ENCODE results near the gene ARRDC4.
"Not testable (repeated sequence)": the region's sequence is repeated elsewhere in the genome, so short reads cannot be mapped to it uniquely, and the experiment has no call there.

Gene ARRDC4

DNA sequence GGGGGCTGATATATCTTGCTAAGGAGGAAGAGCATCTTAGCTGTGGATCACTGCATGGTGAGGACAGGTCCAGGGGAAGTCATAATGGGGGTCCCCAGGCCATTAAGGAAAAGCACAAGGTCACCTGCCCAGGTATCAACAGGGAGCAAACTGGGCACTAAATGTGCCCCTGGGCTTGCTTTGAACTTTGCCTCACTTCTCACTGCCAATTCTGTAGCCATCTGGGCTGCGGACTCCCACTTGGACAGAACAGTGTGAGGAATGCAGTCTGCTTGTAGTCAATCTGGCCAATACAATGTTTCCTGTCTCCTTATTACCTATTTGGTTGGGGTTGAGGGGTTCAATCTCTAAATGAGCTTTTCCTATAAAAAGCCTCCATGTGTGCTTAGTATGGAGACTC lies 21.3 kb downstream of the ARRDC4 start:
- Histone ChIP-seq H3K27me3 (replicated peaks) (no peaks in the 10 kb centered on the region), H3K4me3 (ENCODE audit: low read depth, low read length) (no peak overlapping the region), H3K36me3 (replicated peaks) (no peaks in the 10 kb centered on the region), H3K27ac (no peak overlapping the region)
- no peak for DNase-seq
- TF ChIP-seq, protein P1, sequence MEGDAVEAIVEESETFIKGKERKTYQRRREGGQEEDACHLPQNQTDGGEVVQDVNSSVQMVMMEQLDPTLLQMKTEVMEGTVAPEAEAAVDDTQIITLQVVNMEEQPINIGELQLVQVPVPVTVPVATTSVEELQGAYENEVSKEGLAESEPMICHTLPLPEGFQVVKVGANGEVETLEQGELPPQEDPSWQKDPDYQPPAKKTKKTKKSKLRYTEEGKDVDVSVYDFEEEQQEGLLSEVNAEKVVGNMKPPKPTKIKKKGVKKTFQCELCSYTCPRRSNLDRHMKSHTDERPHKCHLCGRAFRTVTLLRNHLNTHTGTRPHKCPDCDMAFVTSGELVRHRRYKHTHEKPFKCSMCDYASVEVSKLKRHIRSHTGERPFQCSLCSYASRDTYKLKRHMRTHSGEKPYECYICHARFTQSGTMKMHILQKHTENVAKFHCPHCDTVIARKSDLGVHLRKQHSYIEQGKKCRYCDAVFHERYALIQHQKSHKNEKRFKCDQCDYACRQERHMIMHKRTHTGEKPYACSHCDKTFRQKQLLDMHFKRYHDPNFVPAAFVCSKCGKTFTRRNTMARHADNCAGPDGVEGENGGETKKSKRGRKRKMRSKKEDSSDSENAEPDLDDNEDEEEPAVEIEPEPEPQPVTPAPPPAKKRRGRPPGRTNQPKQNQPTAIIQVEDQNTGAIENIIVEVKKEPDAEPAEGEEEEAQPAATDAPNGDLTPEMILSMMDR (IDR thresholded peaks at IDR 0.05; ENCODE audit: low read depth, low read length, missing control alignments), result no peak
- in situ Hi-C loops (cut with HindIII; ENCODE audit: low pct_ligation_motif_present, low sequenced_read_pairs), result no loop called here

DNA sequence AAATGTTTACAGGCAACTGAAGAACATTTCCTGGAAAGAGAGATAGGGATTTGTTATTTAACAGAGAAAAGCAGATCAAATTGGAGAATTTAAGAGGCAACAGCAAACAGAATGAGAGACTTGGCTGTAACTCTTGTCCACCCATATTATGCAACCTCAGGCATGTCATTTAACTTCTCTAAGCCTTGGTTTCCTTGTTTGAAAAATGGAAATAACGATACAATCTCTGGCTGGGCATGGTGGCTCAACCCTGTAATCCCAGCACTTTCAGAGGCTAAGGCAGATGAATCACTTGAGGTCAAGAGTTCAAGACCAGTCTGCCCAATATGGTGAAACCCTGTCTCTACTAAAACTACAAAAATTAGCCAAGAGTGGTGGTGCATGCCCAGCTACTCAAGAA lies 23.7 kb downstream of the ARRDC4 start:
- DNase-seq, result no peak
- H3K36me3 ChIP-seq (replicated peaks), result no peaks in the 10 kb centered on the region
- no peak overlapping the region for H3K27ac ChIP-seq
- no peaks in the 10 kb centered on the region for H3K27me3 ChIP-seq (replicated peaks)
- TF ChIP-seq, protein P1 (IDR thresholded peaks at IDR 0.05; ENCODE audit: low read depth, low read length, missing control alignments), result no peak
- in situ Hi-C loops (cut with HindIII; ENCODE audit: low pct_ligation_motif_present, low sequenced_read_pairs), result no loop called here
- no peak overlapping the region for H3K4me3 ChIP-seq (ENCODE audit: low read depth, low read length)

DNA sequence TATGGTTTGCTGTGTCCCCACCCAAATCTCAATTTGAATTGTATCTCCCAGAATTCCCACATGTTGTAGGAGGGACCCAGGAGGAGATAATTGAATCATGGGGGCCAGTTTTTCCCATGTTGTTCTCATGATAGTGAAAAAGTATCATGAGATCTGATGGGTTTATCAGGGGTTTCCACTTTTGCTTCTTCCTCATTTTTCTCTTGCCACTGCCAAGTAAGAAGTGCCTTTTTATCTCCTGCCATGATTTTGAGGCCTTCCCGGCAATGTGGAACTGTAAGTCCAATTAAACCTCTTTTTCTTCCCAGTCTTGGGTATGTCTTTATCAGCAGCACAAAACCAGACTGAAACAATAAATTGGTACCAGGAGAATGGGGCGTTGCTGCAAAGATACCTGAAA lies 25.5 kb downstream of the ARRDC4 start:
- H3K36me3 ChIP-seq (replicated peaks); H3K27me3 ChIP-seq (replicated peaks); H3K27ac ChIP-seq; in situ Hi-C loops (cut with HindIII; ENCODE audit: low pct_ligation_motif_present, low sequenced_read_pairs); DNase-seq; H3K4me3 ChIP-seq (ENCODE audit: low read depth, low read length): not testable (repeated sequence)

DNA sequence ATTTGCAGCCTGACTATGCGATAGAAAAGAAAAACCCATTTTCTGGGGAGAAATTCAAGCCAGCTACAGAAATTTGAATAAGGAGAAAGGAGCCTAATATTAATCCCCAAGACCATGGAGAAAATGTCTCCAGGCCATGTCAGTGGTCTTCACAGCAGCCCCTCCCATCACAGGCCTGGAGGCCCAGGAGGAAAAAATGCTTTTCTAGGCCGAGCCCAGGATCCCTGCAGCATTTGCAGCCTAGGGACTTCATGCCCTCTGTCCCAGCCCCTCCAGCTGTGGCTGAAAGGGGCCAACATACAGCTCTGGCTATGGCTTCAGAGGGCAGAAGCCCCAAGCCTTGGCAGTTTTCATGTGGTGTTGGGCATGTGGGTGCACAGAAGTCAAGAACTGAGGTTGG lies 26.3 kb downstream of the ARRDC4 start:
- TF ChIP-seq, protein P1 (IDR thresholded peaks at IDR 0.05; ENCODE audit: low read depth, low read length, missing control alignments), result no peak
- Histone ChIP-seq H3K27ac (no peak overlapping the region), H3K4me3 (ENCODE audit: low read depth, low read length) (no peak overlapping the region), H3K36me3 (replicated peaks) (no peaks in the 10 kb centered on the region), H3K27me3 (replicated peaks) (no peaks in the 10 kb centered on the region)
- no peak for DNase-seq
- in situ Hi-C loops (cut with HindIII; ENCODE audit: low pct_ligation_motif_present, low sequenced_read_pairs), result no loop called here

DNA sequence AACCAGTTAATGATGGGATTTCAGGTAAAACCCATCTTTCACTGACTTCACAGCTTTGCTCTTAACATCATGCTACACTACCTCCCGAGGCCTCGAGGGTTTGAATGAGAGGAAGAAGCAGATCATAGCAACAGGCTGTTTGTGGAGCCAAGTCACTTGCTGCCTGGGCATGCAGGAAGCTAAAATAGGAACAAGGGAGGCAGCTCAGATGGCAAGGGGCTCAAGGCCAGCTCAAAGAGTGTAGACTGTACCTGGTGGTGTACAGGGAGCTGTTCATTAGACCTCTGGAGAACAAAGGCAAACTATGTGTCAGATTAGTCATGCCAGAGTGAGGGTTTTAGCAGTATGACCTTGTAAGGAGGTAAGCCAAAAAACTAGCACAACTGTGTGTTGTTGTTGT lies 28.8 kb downstream of the ARRDC4 start:
- H3K27ac ChIP-seq, result no peak overlapping the region
- in situ Hi-C loops (cut with HindIII; ENCODE audit: low pct_ligation_motif_present, low sequenced_read_pairs), result no loop called here
- no peak overlapping the region for H3K4me3 ChIP-seq (ENCODE audit: low read depth, low read length)
- no peaks in the 10 kb centered on the region for H3K27me3 ChIP-seq (replicated peaks)
- DNase-seq, result no peak
- TF ChIP-seq, protein P1 (IDR thresholded peaks at IDR 0.05; ENCODE audit: low read depth, low read length, missing control alignments), result no peak
- H3K36me3 ChIP-seq (replicated peaks), result no peaks in the 10 kb centered on the region

DNA sequence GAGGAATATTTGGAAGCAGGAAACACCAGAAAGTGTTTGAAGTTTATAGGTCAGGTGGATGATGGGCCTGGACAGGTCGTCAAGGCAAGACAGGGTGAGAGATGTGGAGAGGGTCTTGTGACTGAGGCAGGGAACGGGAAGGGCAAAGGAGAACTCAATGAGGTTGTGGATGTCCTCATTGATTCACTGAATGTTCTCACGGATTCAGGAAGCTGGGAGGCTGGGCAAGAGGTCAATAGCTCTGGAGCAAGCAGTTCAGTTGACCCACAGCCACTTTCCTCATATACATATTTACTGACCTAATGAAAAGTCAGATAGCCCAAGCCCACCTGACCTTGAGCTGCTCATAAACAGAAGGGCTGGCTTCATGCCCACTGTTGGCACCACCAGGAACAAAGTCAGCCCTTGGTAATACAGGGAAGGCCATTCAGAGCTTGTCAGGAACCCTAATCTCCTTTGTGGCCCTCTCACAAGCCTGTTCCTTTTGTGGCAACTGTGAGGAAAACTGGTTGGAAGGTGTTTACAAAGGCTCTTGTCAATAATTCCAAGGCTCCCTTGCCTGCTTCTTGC lies 31.6 kb downstream of the ARRDC4 start:
- Histone ChIP-seq H3K27me3 (replicated peaks) (no peaks in the 10 kb centered on the region), H3K36me3 (replicated peaks) (no peaks in the 10 kb centered on the region), H3K4me3 (ENCODE audit: low read depth, low read length) (no peak overlapping the region), H3K27ac (no peak overlapping the region)
- in situ Hi-C loops (cut with HindIII; ENCODE audit: low pct_ligation_motif_present, low sequenced_read_pairs), result no loop called here
- TF ChIP-seq, protein P1 (IDR thresholded peaks at IDR 0.05; ENCODE audit: low read depth, low read length, missing control alignments), result no peak
- no peak for DNase-seq

Data from brain microvascular endothelial cell (primary cell).